HepG2 (cell line): ENCODE data around the gene TRIO. TPM values are rescaled to one million over a fixed set of nuclear protein-coding genes. Genes with fewer than 3 reads are reported as not detected.

Experiments used
- ATAC-seq: fragments of 200-7000 bp; cut with Tn5 transposase; 3 replicates; pipeline ENCODE4 v1.9.1; 2020; ENCODE audit warnings: mild to moderate bottlenecking, moderate library complexity
- BruUV-seq: library from RNA; stranded (reverse); fragments of 400-500 nt; replicated peaks from 2 replicates; lab custom pipeline; 2021; lab: Mats Ljungman, UMichigan
- CTCF ChIA-PET: fragments of 300-600 bp; formaldehyde crosslinking; extraction: SDS; loops from one replicate; lab custom pipeline; 2021; ENCODE audit warnings: low total read pairs, inconsistent platforms, low intra/inter-chr PET ratio; lab: Yijun Ruan, JAX
- POLR2A ChIA-PET: fragments of 350-600 bp; sonication (Branson Sonifier 250); formaldehyde crosslinking; loops from one replicate; lab custom pipeline; 2020; ENCODE audit warnings: antibody characterized with exemption, inconsistent platforms; lab: Yijun Ruan, JAX
- DNase-seq: peaks from one replicate; pipeline ENCODE4 v3.0.0-alpha.2; 2015; ENCODE audit warnings: low spot score
- FAIRE-seq: peaks from 3 replicates; lab custom pipeline; 2011; peaks lifted over from hg19 to GRCh38; lab: Jason Lieb, UNC
- H2AFZ ChIP-seq: one replicate; pipeline ENCODE4 v1.6.1; 2011; ENCODE audit warnings: low read length, inconsistent platforms
- H3K27ac ChIP-seq: fragments of 300-600 bp; 3 replicates; pipeline ENCODE4 v1.8.0; 2011; ENCODE audit warnings: mixed run types, mild to moderate bottlenecking, mixed read lengths, low read length, inconsistent platforms; ENCODE audit not compliant: insufficient read depth; ENCODE audit errors: extremely low read length
- H3K27me3 ChIP-seq, 2 experiments: fragments of 200-600 bp in 1 of 2; 2 replicates in 1 of 2; 3 replicates in 1 of 2; pipeline versions ENCODE4 v1.6.0 to v1.8.0; 2011; ENCODE audit warnings: low read length in 2 of 2, mild to moderate bottlenecking in 2 of 2, moderate library complexity in 2 of 2, inconsistent platforms in 1 of 2; ENCODE audit not compliant: insufficient read depth in 2 of 2, control insufficient read depth in 1 of 2
- H3K36me3 ChIP-seq, 2 experiments: fragments of 200-600 bp in 1 of 2; replicated peaks in 1 of 2; 2 replicates in 1 of 2; 3 replicates in 1 of 2; pipeline versions ENCODE4 v1.5.1 to v1.8.0; 2011; ENCODE audit warnings: low read length in 2 of 2, inconsistent platforms in 1 of 2; ENCODE audit not compliant: insufficient read depth in 2 of 2, control insufficient read depth in 1 of 2
- H3K4me1 ChIP-seq: 2 replicates; pipeline ENCODE4 v1.5.1; 2012; ENCODE audit warnings: low read length, inconsistent platforms; ENCODE audit not compliant: insufficient read depth
- H3K4me2 ChIP-seq: 2 replicates; pipeline ENCODE4 v1.6.0; 2011; ENCODE audit warnings: low read depth, low read length, inconsistent platforms
- H3K4me3 ChIP-seq, 3 experiments: fragments of 200-600 bp in 1 of 3; sonication (generic), shearing (Covaris generic) in 1 of 3; replicated peaks in 1 of 3; 2 replicates each; pipeline ENCODE4 v1.5.1; 2011 to 2016; ENCODE audit warnings: low read length in 3 of 3, inconsistent platforms in 2 of 3, low read depth in 2 of 3, mild to moderate bottlenecking in 2 of 3, control low read depth in 1 of 3, mixed read lengths in 1 of 3; ENCODE audit not compliant: insufficient read depth in 1 of 3
- H3K79me2 ChIP-seq: one replicate; pipeline ENCODE4 v1.6.1; 2011; ENCODE audit warnings: low read length, inconsistent platforms; ENCODE audit not compliant: insufficient read depth
- H3K9ac ChIP-seq: 2 replicates; pipeline ENCODE4 v1.6.0; 2011; ENCODE audit warnings: mild to moderate bottlenecking, low read depth, low read length, inconsistent platforms; ENCODE audit not compliant: insufficient read depth
- H3K9me3 ChIP-seq: 2 replicates; pipeline ENCODE4 v1.5.1; 2012; ENCODE audit warnings: mild to moderate bottlenecking, low read length
- H4K20me1 ChIP-seq: 2 replicates; pipeline ENCODE4 v1.6.0; 2011; ENCODE audit warnings: inconsistent platforms, mild to moderate bottlenecking, low read length, moderate library complexity; ENCODE audit not compliant: insufficient read depth
- HIVEP1 ChIP-seq: sonication (generic); formaldehyde crosslinking; IDR thresholded peaks from 2 replicates; pipeline ENCODE4 v1.4.0; 2020; ENCODE audit warnings: mild to moderate bottlenecking, missing genetic modification reagents
- MTF2 ChIP-seq: sonication (generic); formaldehyde crosslinking; IDR thresholded peaks from 2 replicates; pipeline ENCODE4 v1.5.0; 2020; ENCODE audit warnings: missing genetic modification reagents, borderline replicate concordance
- PREB ChIP-seq: sonication (generic); formaldehyde crosslinking; IDR thresholded peaks from 2 replicates; pipeline ENCODE4 v1.4.0; 2020; ENCODE audit warnings: missing genetic modification reagents
- RNF2 ChIP-seq: fragments of 450-650 bp; conservative IDR thresholded peaks from 2 replicates; pipeline ENCODE4 v1.6.1; 2016; ENCODE audit warnings: low read depth
- ZNF841 ChIP-seq: sonication (generic); formaldehyde crosslinking; IDR thresholded peaks from 2 replicates; pipeline ENCODE4 v1.8.1; 2023; ENCODE audit warnings: missing genetic modification reagents, borderline replicate concordance
- ZNF879 ChIP-seq: sonication (generic); formaldehyde crosslinking; IDR thresholded peaks from 2 replicates; pipeline ENCODE4 v1.8.1; 2023; ENCODE audit warnings: missing genetic modification reagents
- WGBS: methylation state at CpG from one replicate; pipeline ENCODE4 v1.1.6; 2017; ENCODE audit warnings: low lambda C conversion rate; 5-methylcytosine and 5-hydroxymethylcytosine counted together
- in situ Hi-C: cut with HindIII; loops from 2 replicates; pipeline ENCODE4 v1.10.0; 2017; ENCODE audit warnings: low pct_unique_long_range_greater_than_20kb; ENCODE audit not compliant: extremely low pct_ligation_motif_present
- intact Hi-C: fragments of 100-400 bp; cut with micrococcal nuclease; formaldehyde crosslinking; loops from one replicate; pipeline ENCODE4 v1.10.0; 2022; ENCODE audit not compliant: unreplicated experiment
- polyA plus RNA-seq, 8 experiments: library from polyadenylated mRNA; depleted of rRNA in 3 of 8; stranded (reverse) in 7 of 8; unstranded in 1 of 8; fragments of >200 nt; fragmentation: Illumina TruSeq in 4 of 8; extraction: Trizol in 4 of 8; gene quantifications; 2 replicates each; pipeline versions ENCODE4 v1.2.1 to v1.2.3, GENCODE V29; 2011 to 2016; ENCODE audit warnings: low read depth in 4 of 8, missing spikeins in 1 of 8, mixed read lengths in 1 of 8; ENCODE audit not compliant: insufficient read depth in 1 of 8
- total RNA-seq, 5 experiments: library from RNA; depleted of rRNA; stranded (reverse); fragments of >200 nt; fragmentation: Illumina TruSeq; extraction: Trizol; gene quantifications; 2 replicates each; pipeline ENCODE4 v1.2.3, GENCODE V29; 2016; ENCODE audit warnings: low read depth in 1 of 5
- TF ChIP-seq, protein P1 (sequence below): sonication (generic); formaldehyde crosslinking; IDR thresholded peaks from 2 replicates; pipeline ENCODE4 v1.4.0; 2020; ENCODE audit warnings: missing genetic modification reagents, mild to moderate bottlenecking, borderline replicate concordance

TRIO gene
- total and polyA plus RNA-seq, 2 of the 13 experiments (the other 11 are each of a cell fraction or from before 2014, with no cell fraction given): 45.2 to 45.9 TPM

GRCh38 chr5:14394365-14394764 lies 251.2 kb downstream of the TRIO start (continued):
- TF ChIP-seq, protein P1, sequence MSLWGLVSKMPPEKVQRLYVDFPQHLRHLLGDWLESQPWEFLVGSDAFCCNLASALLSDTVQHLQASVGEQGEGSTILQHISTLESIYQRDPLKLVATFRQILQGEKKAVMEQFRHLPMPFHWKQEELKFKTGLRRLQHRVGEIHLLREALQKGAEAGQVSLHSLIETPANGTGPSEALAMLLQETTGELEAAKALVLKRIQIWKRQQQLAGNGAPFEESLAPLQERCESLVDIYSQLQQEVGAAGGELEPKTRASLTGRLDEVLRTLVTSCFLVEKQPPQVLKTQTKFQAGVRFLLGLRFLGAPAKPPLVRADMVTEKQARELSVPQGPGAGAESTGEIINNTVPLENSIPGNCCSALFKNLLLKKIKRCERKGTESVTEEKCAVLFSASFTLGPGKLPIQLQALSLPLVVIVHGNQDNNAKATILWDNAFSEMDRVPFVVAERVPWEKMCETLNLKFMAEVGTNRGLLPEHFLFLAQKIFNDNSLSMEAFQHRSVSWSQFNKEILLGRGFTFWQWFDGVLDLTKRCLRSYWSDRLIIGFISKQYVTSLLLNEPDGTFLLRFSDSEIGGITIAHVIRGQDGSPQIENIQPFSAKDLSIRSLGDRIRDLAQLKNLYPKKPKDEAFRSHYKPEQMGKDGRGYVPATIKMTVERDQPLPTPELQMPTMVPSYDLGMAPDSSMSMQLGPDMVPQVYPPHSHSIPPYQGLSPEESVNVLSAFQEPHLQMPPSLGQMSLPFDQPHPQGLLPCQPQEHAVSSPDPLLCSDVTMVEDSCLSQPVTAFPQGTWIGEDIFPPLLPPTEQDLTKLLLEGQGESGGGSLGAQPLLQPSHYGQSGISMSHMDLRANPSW (CRISPR knock-in tag): no peak

GRCh38 chr5:14395411-14395810 lies 252.3 kb downstream of the TRIO start:
- POLR2A ChIA-PET: no interaction called here
- in situ Hi-C loops (loop anchor here (5.0 kb wide), 1 partner anchor 252 kb away; no protein-coding TSS in a partner anchor), intact Hi-C loops (no loop called here)
- 95% methylated on average over 1 of the region's 1 CpG for WGBS
- Histone ChIP-seq H3K27me3 (no peaks in the 10 kb centered on the region), H3K4me1 (no peaks in the 10 kb centered on the region), H3K27ac (no peak overlapping the region), H3K9me3 (no peaks in the 10 kb centered on the region), H3K4me2 (no peak overlapping the region), H2AFZ (no peak overlapping the region), H4K20me1 (no peaks in the 10 kb centered on the region), H3K4me3 (no peak overlapping the region), H3K36me3 (peaks cover 14 to 39% of the 10 kb centered on the region in 2 experiments), H3K9ac (no peak overlapping the region), H3K79me2 (no peaks in the 10 kb centered on the region)
- CTCF ChIA-PET: no interaction called here
- FAIRE-seq (no peak), ATAC-seq (no peak), DNase-seq (no peak)
- no peak for TF ChIP-seq HIVEP1 (CRISPR knock-in tag)
- TF ChIP-seq RNF2: no peak
- TF ChIP-seq ZNF879 (CRISPR knock-in tag): no peak
- no peak for TF ChIP-seq PREB (CRISPR knock-in tag)
- no peak for TF ChIP-seq MTF2 (CRISPR knock-in tag)
- no peak for TF ChIP-seq ZNF841 (CRISPR knock-in tag)
- BruUV-seq: no TSS peak
